ENCODE data around the gene HOXA9. TPM values are rescaled to one million over a fixed set of nuclear protein-coding genes. Genes with fewer than 3 reads are reported as not detected.

HOXA9 gene
- total RNA-seq, 1 donor from 2014 or later = not detected

GRCh38 chr7:27165996-27166530 lies 726 bp upstream of the HOXA9 start:
- Mint-ChIP-seq H3K27ac (ENCODE audit: unreplicated experiment) (no peak overlapping the region), H3K27me3 (ENCODE audit: unreplicated experiment) (peaks cover 81% of the 10 kb centered on the region), H3K36me3 (ENCODE audit: unreplicated experiment) (peaks cover 2% of the 10 kb centered on the region), H3K4me1 (ENCODE audit: unreplicated experiment) (peaks cover 7% of the 10 kb centered on the region), H3K9me3 (ENCODE audit: unreplicated experiment) (no peaks in the 10 kb centered on the region), H3K4me3 (ENCODE audit: unreplicated experiment) (no peak overlapping the region)
- TF ChIP-seq CTCF (IDR thresholded peaks at IDR 0.05) = no peak
- DNase-seq (ENCODE audit: extremely low spot score, unreplicated experiment) = no peak

- no peak for TF ChIP-seq CTCF (IDR thresholded peaks at IDR 0.05)
- H3K27ac Mint-ChIP-seq (ENCODE audit: unreplicated experiment) = no peak overlapping the region
- peaks cover 9% of the 10 kb centered on the region for H3K4me1 Mint-ChIP-seq (ENCODE audit: unreplicated experiment)
- H3K9me3 Mint-ChIP-seq (ENCODE audit: unreplicated experiment) = no peaks in the 10 kb centered on the region
- peaks cover 82% of the 10 kb centered on the region for H3K27me3 Mint-ChIP-seq (ENCODE audit: unreplicated experiment)
- no peak for DNase-seq (ENCODE audit: extremely low spot score, unreplicated experiment)
- peaks cover 2% of the 10 kb centered on the region for H3K36me3 Mint-ChIP-seq (ENCODE audit: unreplicated experiment)
- H3K4me3 Mint-ChIP-seq (ENCODE audit: unreplicated experiment) = no peak overlapping the region
Measured at GRCh38 chr7:27164367-27165088, 809 bp downstream of the HOXA9 start.

- no peaks in the 10 kb centered on the region for H3K9me3 Mint-ChIP-seq (ENCODE audit: unreplicated experiment)
- no peak for TF ChIP-seq CTCF (IDR thresholded peaks at IDR 0.05)
- H3K4me3 Mint-ChIP-seq (ENCODE audit: unreplicated experiment) = no peak overlapping the region
- no peak for DNase-seq (ENCODE audit: extremely low spot score, unreplicated experiment)
- H3K27me3 Mint-ChIP-seq (ENCODE audit: unreplicated experiment) = peaks cover 85% of the 10 kb centered on the region
- H3K27ac Mint-ChIP-seq (ENCODE audit: unreplicated experiment) = no peak overlapping the region
- peaks cover 9% of the 10 kb centered on the region for H3K4me1 Mint-ChIP-seq (ENCODE audit: unreplicated experiment)
- H3K36me3 Mint-ChIP-seq (ENCODE audit: unreplicated experiment) = peaks cover 2% of the 10 kb centered on the region
Measured at GRCh38 chr7:27164045-27164366, 1.3 kb downstream of the HOXA9 start.

- no peak overlapping the region for H3K4me3 Mint-ChIP-seq (ENCODE audit: unreplicated experiment)
- H3K4me1 Mint-ChIP-seq (ENCODE audit: unreplicated experiment) = peaks cover 6% of the 10 kb centered on the region
- no peak for TF ChIP-seq CTCF (IDR thresholded peaks at IDR 0.05)
- H3K9me3 Mint-ChIP-seq (ENCODE audit: unreplicated experiment) = no peaks in the 10 kb centered on the region
- no peak overlapping the region for H3K27ac Mint-ChIP-seq (ENCODE audit: unreplicated experiment)
- H3K27me3 Mint-ChIP-seq (ENCODE audit: unreplicated experiment) = peaks cover 85% of the 10 kb centered on the region
- DNase-seq (ENCODE audit: extremely low spot score, unreplicated experiment) = no peak
- no peaks in the 10 kb centered on the region for H3K36me3 Mint-ChIP-seq (ENCODE audit: unreplicated experiment)
Measured at GRCh38 chr7:27163288-27164044, 1.9 kb downstream of the HOXA9 start.

Measured in osteocyte (in vitro differentiated cells).